ENCODE measurements around the gene LEFTY1.

The LEFTY1 gene

GRCh38 chr1:225876900-225877510 is 11.9 kb downstream of the LEFTY1 start:
- DNase-seq (ENCODE audit: low read depth): no peak
- no peak for TF ChIP-seq CTCF (conservative IDR thresholded peaks at IDR 0.05; ENCODE audit: low read depth, low read length)
- no peak overlapping the region for H3K4me3 ChIP-seq (ENCODE audit: low read length)

- H3K4me3 ChIP-seq (ENCODE audit: low read length): no peak overlapping the region
- no peak for TF ChIP-seq CTCF (conservative IDR thresholded peaks at IDR 0.05; ENCODE audit: low read depth, low read length)
- DNase-seq (ENCODE audit: low read depth): no peak
Observed at GRCh38 chr1:225875044-225875815, 13.7 kb downstream of the LEFTY1 start.

GRCh38 chr1:225874431-225874830 is 14.5 kb downstream of the LEFTY1 start:
- no peak for DNase-seq (ENCODE audit: low read depth)
- no peak overlapping the region for H3K4me3 ChIP-seq (ENCODE audit: low read length)
- TF ChIP-seq CTCF (conservative IDR thresholded peaks at IDR 0.05; ENCODE audit: low read depth, low read length): no peak

- TF ChIP-seq CTCF (conservative IDR thresholded peaks at IDR 0.05; ENCODE audit: low read depth, low read length): no peak
- no peak overlapping the region for H3K4me3 ChIP-seq (ENCODE audit: low read length)
- no peak for DNase-seq (ENCODE audit: low read depth)
Observed at GRCh38 chr1:225873281-225873850, 15.6 kb downstream of the LEFTY1 start.

GRCh38 chr1:225872075-225872430 is 16.9 kb downstream of the LEFTY1 start:
- TF ChIP-seq CTCF (conservative IDR thresholded peaks at IDR 0.05; ENCODE audit: low read depth, low read length): no peak
- no peak overlapping the region for H3K4me3 ChIP-seq (ENCODE audit: low read length)
- no peak for DNase-seq (ENCODE audit: low read depth)

- H3K4me3 ChIP-seq (ENCODE audit: low read length): no peak overlapping the region
- DNase-seq (ENCODE audit: low read depth): no peak
- no peak for TF ChIP-seq CTCF (conservative IDR thresholded peaks at IDR 0.05; ENCODE audit: low read depth, low read length)
Observed at GRCh38 chr1:225871359-225872074, 17.4 kb downstream of the LEFTY1 start.
